Tongue (tissue), 2 donors: Measurements from ENCODE around the gene WWOX. TPM values are rescaled to one million over a fixed set of nuclear protein-coding genes. Genes with fewer than 3 reads are reported as not detected.

ENCODE experiments used
- DNase-seq: peaks from one replicate; pipeline ENCODE4 v3.0.0-alpha.2; 2015
- total RNA-seq: library from RNA; depleted of rRNA; stranded (reverse); fragments of >200 nt; gene quantifications from one replicate; pipeline ENCODE4 v1.2.3, GENCODE V29; 2014

Gene WWOX
- total RNA-seq, 1 donor from 2014 or later = 60.5 TPM

- no peak for DNase-seq
Observed at GRCh38 chr16:78439646-78440045, 340.2 kb downstream of the WWOX start.

GRCh38 chr16:78441298-78441697 is 341.8 kb downstream of the WWOX start:
- no peak for DNase-seq

GRCh38 chr16:78443542-78444364 is 344.3 kb downstream of the WWOX start:
- peak; percentile 20 for DNase-seq

GRCh38 chr16:78445818-78446217 is 346.4 kb downstream of the WWOX start:
- DNase-seq = no peak

GRCh38 chr16:78446486-78446885 is 347.0 kb downstream of the WWOX start:
- DNase-seq = no peak

GRCh38 chr16:78446992-78447563 is 347.6 kb downstream of the WWOX start:
- DNase-seq = peak; percentile 20

- no peak for DNase-seq
Observed at GRCh38 chr16:78448658-78449271, 349.3 kb downstream of the WWOX start.

- DNase-seq = peak; percentile 38
Observed at GRCh38 chr16:78450255-78450654, 350.8 kb downstream of the WWOX start.

- no peak for DNase-seq
Observed at GRCh38 chr16:78452025-78452555, 352.6 kb downstream of the WWOX start.

GRCh38 chr16:78455861-78456260 is 356.4 kb downstream of the WWOX start:
- DNase-seq = no peak

- DNase-seq = no peak
Observed at GRCh38 chr16:78458588-78458987, 359.1 kb downstream of the WWOX start.

GRCh38 chr16:78460428-78460827 is 361.0 kb downstream of the WWOX start:
- DNase-seq = no peak

GRCh38 chr16:78461087-78461486 is 361.6 kb downstream of the WWOX start:
- no peak for DNase-seq

GRCh38 chr16:78461496-78462287 is 362.2 kb downstream of the WWOX start:
- peak; percentile 54 for DNase-seq

- no peak for DNase-seq
Observed at GRCh38 chr16:78462288-78463208, 363.1 kb downstream of the WWOX start.

GRCh38 chr16:78463591-78463990 is 364.1 kb downstream of the WWOX start:
- DNase-seq = no peak

- DNase-seq = no peak
Observed at GRCh38 chr16:78464833-78465232, 365.4 kb downstream of the WWOX start.

- DNase-seq = no peak
Observed at GRCh38 chr16:78465730-78466129, 366.3 kb downstream of the WWOX start.

- no peak for DNase-seq
Observed at GRCh38 chr16:78469787-78470186, 370.3 kb downstream of the WWOX start.

GRCh38 chr16:78473031-78473699 is 373.7 kb downstream of the WWOX start:
- DNase-seq = no peak

- DNase-seq = no peak
Observed at GRCh38 chr16:78474762-78475161, 375.3 kb downstream of the WWOX start.
